ENCODE results near the gene PPP1R12B. TPM values are rescaled to one million over a fixed set of nuclear protein-coding genes. Genes with fewer than 3 reads are reported as not detected.
A peak's percentile ranks its signal among the peaks of the same experiment; 100 is the strongest.
"Not testable (repeated sequence)": the region's sequence is repeated elsewhere in the genome, so short reads cannot be mapped to it uniquely, and the experiment has no call there.

Gene PPP1R12B
- total and polyA plus RNA-seq, 8 donors = 4.4 to 29.4 (median 13.7) TPM

- H3K27me3 ChIP-seq; H3K9me3 ChIP-seq; H3K4me1 ChIP-seq; DNase-seq; H3K36me3 ChIP-seq; H3K4me3 ChIP-seq; intact Hi-C loops (cut with DNase I): not testable (repeated sequence)
- H3K27ac ChIP-seq = peak overlapping the region in 2 of 4 donors; percentile 63 to 68
- FAIRE-seq (peak; percentile 34), ATAC-seq (peak in 3 of 4 donors; percentile 59 to 91 (median 87))
Observed at GRCh38 chr1:202520129-202520856, 171.8 kb downstream of the PPP1R12B start.

- H3K27ac ChIP-seq = peak overlapping the region in 2 of 4 donors; percentile 63 to 68
- H3K4me1 ChIP-seq; FAIRE-seq; H3K27me3 ChIP-seq; H3K9me3 ChIP-seq; H3K4me3 ChIP-seq; intact Hi-C loops (cut with DNase I); H3K36me3 ChIP-seq; DNase-seq: not testable (repeated sequence)
- WGBS, 2 donors = 95 to 100% methylated on average over 2 of the region's 2 CpGs
- peak in 1 of 4 donors; percentile 29 for ATAC-seq
Observed at GRCh38 chr1:202520857-202521216, 172.3 kb downstream of the PPP1R12B start.

- intact Hi-C loops (cut with DNase I); DNase-seq: not testable (repeated sequence)
- peak overlapping the region in 1 of 4 donors; percentile 63 for H3K27ac ChIP-seq
Observed at GRCh38 chr1:202521484-202521883, 173.0 kb downstream of the PPP1R12B start.

GRCh38 chr1:202521886-202522285, 173.4 kb downstream of the PPP1R12B start:
- no peak overlapping the region for H3K27ac ChIP-seq
- H3K27me3 ChIP-seq = no peaks in the 10 kb centered on the region
- ATAC-seq = no peak
- no peaks in the 10 kb centered on the region for H3K9me3 ChIP-seq
- intact Hi-C loops (cut with DNase I) = no loop called here
- no peak for FAIRE-seq
- no peaks in the 10 kb centered on the region for H3K36me3 ChIP-seq
- H3K4me3 ChIP-seq = no peak overlapping the region
- WGBS, 2 donors = 79 to 88% methylated on average over 2 of the region's 2 CpGs
- H3K4me1 ChIP-seq = peaks cover 0 to 8% (median 0%) of the 10 kb centered on the region in 3 donors
- no peak for DNase-seq
- no peak for TF ChIP-seq CTCF (IDR thresholded peaks at IDR 0.05)

More at GRCh38 chr1:202521484-202521883, 173.0 kb downstream of the PPP1R12B start:
- H3K36me3 ChIP-seq, H3K27me3 ChIP-seq, H3K4me1 ChIP-seq, FAIRE-seq, ATAC-seq, H3K9me3 ChIP-seq, H3K4me3 ChIP-seq: not testable (repeated sequence)
- 92 to 100% methylated on average over 1 of the region's 1 CpG for WGBS, 2 donors

- H3K27ac ChIP-seq; H3K4me1 ChIP-seq; H3K36me3 ChIP-seq; ATAC-seq; FAIRE-seq; intact Hi-C loops (cut with DNase I); H3K4me3 ChIP-seq; H3K27me3 ChIP-seq; DNase-seq; H3K9me3 ChIP-seq: not testable (repeated sequence)
- WGBS, 2 donors = 65 to 79% methylated on average over 1 of the region's 1 CpG
Observed at GRCh38 chr1:202526056-202526455, 177.6 kb downstream of the PPP1R12B start.

GRCh38 chr1:202528096-202528722, 179.7 kb downstream of the PPP1R12B start:
- H3K9me3 ChIP-seq; H3K27ac ChIP-seq; intact Hi-C loops (cut with DNase I); DNase-seq; ATAC-seq; H3K36me3 ChIP-seq; H3K27me3 ChIP-seq; FAIRE-seq; H3K4me3 ChIP-seq: not testable (repeated sequence)
- WGBS, 2 donors = 92 to 96% methylated on average over 3 of the region's 3 CpGs
- peaks cover 0 to 17% (median 0%) of the 10 kb centered on the region in 3 donors for H3K4me1 ChIP-seq

GRCh38 chr1:202530686-202531085, 182.2 kb downstream of the PPP1R12B start:
- H3K4me1 ChIP-seq = peaks cover 0 to 17% (median 0%) of the 10 kb centered on the region in 3 donors
- H3K36me3 ChIP-seq; H3K9me3 ChIP-seq; H3K27me3 ChIP-seq; H3K4me3 ChIP-seq; ATAC-seq; FAIRE-seq; intact Hi-C loops (cut with DNase I); DNase-seq: not testable (repeated sequence)
- peak overlapping the region in 1 of 4 donors; percentile 79 for H3K27ac ChIP-seq
- 98 to 100% methylated on average over 1 of the region's 1 CpG for WGBS, 2 donors

- Histone ChIP-seq H3K27me3 (no peaks in the 10 kb centered on the region), H3K4me3 (no peak overlapping the region), H3K4me1 (peaks cover 0 to 17% (median 0%) of the 10 kb centered on the region in 3 donors), H3K36me3 (no peaks in the 10 kb centered on the region), H3K9me3 (no peaks in the 10 kb centered on the region), H3K27ac (peak overlapping the region in 2 of 4 donors; percentile 62 to 79)
- 60 to 62% methylated on average over 1 of the region's 1 CpG for WGBS, 2 donors
- ATAC-seq (no peak), DNase-seq (no peak), FAIRE-seq (no peak)
- no peak for TF ChIP-seq CTCF (IDR thresholded peaks at IDR 0.05)
- intact Hi-C loops (cut with DNase I) = no loop called here
Observed at GRCh38 chr1:202531472-202531811, 182.9 kb downstream of the PPP1R12B start.

GRCh38 chr1:202531812-202532616, 183.5 kb downstream of the PPP1R12B start:
- H3K27me3 ChIP-seq; FAIRE-seq; H3K36me3 ChIP-seq; intact Hi-C loops (cut with DNase I); H3K9me3 ChIP-seq; H3K4me3 ChIP-seq: not testable (repeated sequence)
- DNase-seq (peak in 3 of 6 donors; percentile 9 to 21 (median 17)), ATAC-seq (peak; percentile 74 to 89 (median 82))
- peak overlapping the region in 3 of 4 donors; percentile 14 to 79 (median 62) for H3K27ac ChIP-seq
- WGBS, 2 donors = 49 to 56% methylated on average over 6 of the region's 6 CpGs
- peaks cover 0 to 17% (median 0%) of the 10 kb centered on the region in 3 donors for H3K4me1 ChIP-seq
